Upper lobe of left lung (tissue), 4 donors: ENCODE data around the gene TMPRSS4.
"Not testable (repeated sequence)": the region's sequence is repeated elsewhere in the genome, so short reads cannot be mapped to it uniquely, and the experiment has no call there.

Experiments
- POLR2AphosphoS5 ChIP-seq, 2 donors: sonication (generic); formaldehyde crosslinking; IDR thresholded peaks; one replicate each; pipeline ENCODE4 v1.5.1; 2017; ENCODE audit warnings: antibody characterized with exemption in 2 of 2
- TF ChIP-seq, protein P1 (sequence below), 6 experiments: fragments of 450-650 bp in 4 of 6; fragments of 200-600 bp in 2 of 6; sonication (generic) in 2 of 6; IDR thresholded peaks; one replicate each; pipeline ENCODE4 v1.5.1; 2016 to 2019; ENCODE audit warnings: antibody characterized with exemption in 6 of 6

- TF ChIP-seq, protein P1, sequence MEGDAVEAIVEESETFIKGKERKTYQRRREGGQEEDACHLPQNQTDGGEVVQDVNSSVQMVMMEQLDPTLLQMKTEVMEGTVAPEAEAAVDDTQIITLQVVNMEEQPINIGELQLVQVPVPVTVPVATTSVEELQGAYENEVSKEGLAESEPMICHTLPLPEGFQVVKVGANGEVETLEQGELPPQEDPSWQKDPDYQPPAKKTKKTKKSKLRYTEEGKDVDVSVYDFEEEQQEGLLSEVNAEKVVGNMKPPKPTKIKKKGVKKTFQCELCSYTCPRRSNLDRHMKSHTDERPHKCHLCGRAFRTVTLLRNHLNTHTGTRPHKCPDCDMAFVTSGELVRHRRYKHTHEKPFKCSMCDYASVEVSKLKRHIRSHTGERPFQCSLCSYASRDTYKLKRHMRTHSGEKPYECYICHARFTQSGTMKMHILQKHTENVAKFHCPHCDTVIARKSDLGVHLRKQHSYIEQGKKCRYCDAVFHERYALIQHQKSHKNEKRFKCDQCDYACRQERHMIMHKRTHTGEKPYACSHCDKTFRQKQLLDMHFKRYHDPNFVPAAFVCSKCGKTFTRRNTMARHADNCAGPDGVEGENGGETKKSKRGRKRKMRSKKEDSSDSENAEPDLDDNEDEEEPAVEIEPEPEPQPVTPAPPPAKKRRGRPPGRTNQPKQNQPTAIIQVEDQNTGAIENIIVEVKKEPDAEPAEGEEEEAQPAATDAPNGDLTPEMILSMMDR (IDR thresholded peaks at IDR 0.05) = not testable (repeated sequence)
- TF ChIP-seq POLR2AphosphoS5 (IDR thresholded peaks at IDR 0.05) = not testable (repeated sequence)
Measured at GRCh38 chr11:118062631-118063030, 14.2 kb upstream of the TMPRSS4 start.
